ENCODE data around the gene TUT4.

The TUT4 gene

GRCh38 chr1:52576074-52576473 is 23.2 kb upstream of the TUT4 start:
- no peaks in the 10 kb centered on the region for H3K27me3 ChIP-seq (ENCODE audit: low read length)
- no peak for TF ChIP-seq CTCF (IDR thresholded peaks at IDR 0.05; ENCODE audit: insufficient read depth, low read length, poor library complexity, severe bottlenecking)
- TF ChIP-seq EZH2phosphoT487 (conservative IDR thresholded peaks at IDR 0.05; ENCODE audit: low read length) = no peak

GRCh38 chr1:52574594-52574993 is 21.7 kb upstream of the TUT4 start:
- Histone ChIP-seq H2AFZ (ENCODE audit: low read depth, low read length, severe bottlenecking) (no peak overlapping the region), H3K27me3 (ENCODE audit: low read length) (no peaks in the 10 kb centered on the region), H3K4me3 (ENCODE audit: insufficient read depth, low read length, poor library complexity, severe bottlenecking) (no peak overlapping the region), H3K36me3 (ENCODE audit: low read length) (no peaks in the 10 kb centered on the region), H3K79me2 (ENCODE audit: insufficient read depth, low read length) (no peaks in the 10 kb centered on the region), H3K27ac (ENCODE audit: low read depth, low read length) (no peak overlapping the region), H3K9ac (ENCODE audit: low read length) (no peak overlapping the region), H3K9me3 (ENCODE audit: insufficient read depth, low read length) (no peaks in the 10 kb centered on the region), H3K9me2 (replicated peaks; ENCODE audit: insufficient read depth, low read length) (no peaks in the 10 kb centered on the region), H3K4me2 (ENCODE audit: low read depth, low read length, poor library complexity, severe bottlenecking) (no peak overlapping the region), H3F3A (ENCODE audit: insufficient read depth) (no peaks in the 10 kb centered on the region), H4K20me1 (ENCODE audit: low read depth, low read length) (no peaks in the 10 kb centered on the region)
- TF ChIP-seq CTCF (IDR thresholded peaks at IDR 0.05; ENCODE audit: insufficient read depth, low read length, poor library complexity, severe bottlenecking) (no peak), EZH2phosphoT487 (conservative IDR thresholded peaks at IDR 0.05; ENCODE audit: low read length) (no peak)

More at GRCh38 chr1:52576074-52576473, 23.2 kb upstream of the TUT4 start:
- Histone ChIP-seq H3K27ac (ENCODE audit: low read depth, low read length) (no peak overlapping the region), H3K79me2 (ENCODE audit: insufficient read depth, low read length) (no peaks in the 10 kb centered on the region), H4K20me1 (ENCODE audit: low read depth, low read length) (no peaks in the 10 kb centered on the region), H3K9me3 (ENCODE audit: insufficient read depth, low read length) (no peaks in the 10 kb centered on the region), H3K4me2 (ENCODE audit: low read depth, low read length, poor library complexity, severe bottlenecking) (no peak overlapping the region), H3K9ac (ENCODE audit: low read length) (no peak overlapping the region), H2AFZ (ENCODE audit: low read depth, low read length, severe bottlenecking) (no peak overlapping the region), H3K4me3 (ENCODE audit: insufficient read depth, low read length, poor library complexity, severe bottlenecking) (no peak overlapping the region), H3K36me3 (ENCODE audit: low read length) (no peaks in the 10 kb centered on the region), H3K9me2 (replicated peaks; ENCODE audit: insufficient read depth, low read length) (no peaks in the 10 kb centered on the region), H3F3A (ENCODE audit: insufficient read depth) (no peaks in the 10 kb centered on the region)

GRCh38 chr1:52572387-52572786 is 19.5 kb upstream of the TUT4 start:
- no peaks in the 10 kb centered on the region for H3K36me3 ChIP-seq (ENCODE audit: low read length)
- H3K9me3 ChIP-seq (ENCODE audit: insufficient read depth, low read length) = no peaks in the 10 kb centered on the region
- TF ChIP-seq EZH2phosphoT487 (conservative IDR thresholded peaks at IDR 0.05; ENCODE audit: low read length) (no peak), CTCF (IDR thresholded peaks at IDR 0.05; ENCODE audit: insufficient read depth, low read length, poor library complexity, severe bottlenecking) (no peak)
- H3K9me2 ChIP-seq (replicated peaks; ENCODE audit: insufficient read depth, low read length) = no peaks in the 10 kb centered on the region
- H4K20me1 ChIP-seq (ENCODE audit: low read depth, low read length) = no peaks in the 10 kb centered on the region
- no peak overlapping the region for H3K4me2 ChIP-seq (ENCODE audit: low read depth, low read length, poor library complexity, severe bottlenecking)
- H2AFZ ChIP-seq (ENCODE audit: low read depth, low read length, severe bottlenecking) = no peak overlapping the region
- no peaks in the 10 kb centered on the region for H3F3A ChIP-seq (ENCODE audit: insufficient read depth)
- H3K79me2 ChIP-seq (ENCODE audit: insufficient read depth, low read length) = no peaks in the 10 kb centered on the region
- H3K9ac ChIP-seq (ENCODE audit: low read length) = no peak overlapping the region
- no peak overlapping the region for H3K27ac ChIP-seq (ENCODE audit: low read depth, low read length)
- no peak overlapping the region for H3K4me3 ChIP-seq (ENCODE audit: insufficient read depth, low read length, poor library complexity, severe bottlenecking)
- no peaks in the 10 kb centered on the region for H3K27me3 ChIP-seq (ENCODE audit: low read length)

Measured in SU-DHL-6 (cell line).